IPS-NIHi7 (cell line): ENCODE measurements around the gene RNF14.
A peak's percentile ranks its signal among the peaks of the same experiment; 100 is the strongest.
"Not testable (repeated sequence)": the region's sequence is repeated elsewhere in the genome, so short reads cannot be mapped to it uniquely, and the experiment has no call there.

Source experiments
- DNase-seq: peaks from one replicate; pipeline ENCODE4 v3.0.0; 2012; ENCODE audit warnings: mixed read lengths; ENCODE audit errors: extremely low spot score

Gene RNF14

DNA sequence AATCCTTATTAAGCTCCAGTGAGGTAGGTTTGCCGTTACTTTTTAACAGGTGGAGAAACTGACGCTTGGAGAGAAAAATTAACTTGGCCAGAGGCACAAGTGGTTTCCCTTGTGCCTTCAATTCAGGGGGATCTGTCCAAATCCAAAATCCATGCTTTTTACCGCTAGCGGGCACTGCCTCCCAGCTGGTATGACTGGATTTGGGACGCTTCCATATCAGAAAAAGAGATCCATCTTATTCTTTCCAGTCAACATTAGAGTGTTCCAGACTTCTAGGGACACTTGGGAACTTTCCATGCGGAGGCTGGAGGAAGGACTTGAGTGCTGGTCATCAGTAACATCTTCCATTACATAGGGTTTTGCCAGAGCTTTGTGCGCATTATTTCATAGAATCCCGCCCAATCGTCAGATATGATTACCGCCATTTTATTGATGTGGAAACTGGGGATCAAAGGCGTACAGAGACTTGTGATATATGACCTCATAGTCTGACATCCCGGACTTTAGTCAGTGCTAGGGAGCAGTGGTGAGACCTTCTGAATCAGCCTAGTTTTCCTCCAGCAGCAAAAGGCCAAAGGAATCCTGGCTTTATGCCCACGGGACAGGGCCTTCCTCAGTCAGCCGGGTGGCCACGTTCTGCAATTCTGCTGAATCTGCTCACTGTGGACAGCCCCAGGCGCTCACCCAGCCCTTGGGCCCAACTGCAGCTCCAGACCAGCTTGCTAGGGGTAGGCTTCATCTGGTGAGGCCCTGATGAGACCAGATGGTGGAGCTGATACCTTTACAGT is 45.0 kb downstream of the RNF14 start:
- DNase-seq: no peak

DNA sequence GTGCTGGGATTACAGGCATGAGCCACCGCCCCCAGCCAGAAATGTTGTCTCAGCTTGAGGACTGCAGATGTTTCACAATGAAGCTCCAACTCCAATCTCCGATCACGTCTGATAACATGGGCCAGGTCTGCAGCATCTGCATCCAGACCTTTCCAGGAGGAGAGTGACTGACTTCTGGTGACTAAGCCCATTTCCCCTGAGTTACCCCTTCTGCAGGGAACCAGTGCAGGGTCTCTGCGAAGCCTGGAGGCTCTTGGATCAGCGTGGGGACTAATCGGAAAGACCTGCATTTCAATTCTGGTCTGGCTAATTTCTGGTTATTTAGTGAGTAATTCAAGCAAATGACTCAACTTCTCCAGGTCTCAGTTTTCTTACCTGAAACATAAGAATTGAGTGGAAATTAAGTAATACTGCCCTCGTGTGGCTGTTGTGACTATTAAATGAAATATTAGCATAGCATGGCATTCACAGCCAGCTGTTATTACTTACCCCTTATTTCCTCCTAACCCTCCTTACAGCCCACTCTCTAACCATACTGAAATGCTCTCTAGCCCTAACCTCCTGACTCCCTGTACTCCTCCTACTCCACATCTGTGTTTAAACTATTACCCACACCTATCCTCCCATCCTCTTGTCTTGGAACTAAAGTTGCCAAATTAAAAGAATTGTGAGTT is 46.1 kb downstream of the RNF14 start:
- peak; percentile 36 for DNase-seq

DNA sequence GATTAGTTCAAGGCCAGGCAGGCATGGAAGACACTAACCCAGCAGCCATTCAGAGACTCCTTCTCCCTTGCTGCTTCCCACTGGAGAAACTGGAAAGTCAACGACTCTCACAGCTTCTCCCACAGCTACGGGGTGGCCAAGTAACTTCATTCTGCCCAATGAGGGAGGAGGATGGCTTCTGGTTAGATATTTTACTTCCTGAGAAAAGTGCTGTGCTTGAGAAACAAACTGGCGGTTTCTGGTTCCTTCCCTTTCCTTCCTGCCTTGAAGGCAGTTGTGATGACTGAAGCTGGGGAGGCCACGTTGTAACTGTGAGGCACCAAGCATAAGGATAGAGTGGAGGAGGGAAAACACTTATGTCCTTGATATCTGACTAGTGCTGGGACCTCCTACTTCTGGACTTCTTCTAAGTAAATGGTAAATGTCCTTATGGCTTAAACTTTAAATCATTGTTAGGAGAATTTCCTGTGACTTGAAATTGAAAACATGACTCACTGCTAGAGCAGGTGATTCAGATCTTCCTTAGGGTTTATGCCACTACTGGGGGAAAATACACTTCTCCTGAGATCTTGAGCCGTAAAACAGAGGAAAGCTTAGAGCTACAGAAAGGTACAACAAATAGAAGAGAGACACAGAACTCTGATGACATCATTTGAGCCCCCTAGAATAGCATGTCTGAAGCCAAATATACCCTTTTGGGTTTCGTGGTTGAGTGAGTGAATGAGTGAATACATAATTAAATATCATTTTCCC is 47.1 kb downstream of the RNF14 start:
- no peak for DNase-seq

DNA sequence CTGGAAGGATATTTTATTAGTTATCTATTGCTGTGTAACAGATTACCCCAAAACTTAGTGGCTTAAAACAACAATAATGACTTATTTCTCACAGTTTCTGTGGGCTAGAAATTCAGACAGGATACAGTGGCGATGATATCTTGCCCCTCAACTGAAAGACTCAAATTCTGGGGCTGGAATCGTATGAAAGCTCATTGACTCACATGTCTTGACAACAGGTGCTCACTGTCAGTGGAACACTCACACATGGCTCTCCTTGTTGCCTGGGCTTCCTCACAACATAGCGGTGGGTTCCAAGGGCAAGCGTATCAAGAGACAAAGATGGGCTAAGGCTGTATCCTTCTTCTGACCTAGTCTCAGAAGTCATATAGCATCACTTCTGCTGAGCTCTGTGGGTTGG is 47.7 kb downstream of the RNF14 start:
- DNase-seq: no peak

DNA sequence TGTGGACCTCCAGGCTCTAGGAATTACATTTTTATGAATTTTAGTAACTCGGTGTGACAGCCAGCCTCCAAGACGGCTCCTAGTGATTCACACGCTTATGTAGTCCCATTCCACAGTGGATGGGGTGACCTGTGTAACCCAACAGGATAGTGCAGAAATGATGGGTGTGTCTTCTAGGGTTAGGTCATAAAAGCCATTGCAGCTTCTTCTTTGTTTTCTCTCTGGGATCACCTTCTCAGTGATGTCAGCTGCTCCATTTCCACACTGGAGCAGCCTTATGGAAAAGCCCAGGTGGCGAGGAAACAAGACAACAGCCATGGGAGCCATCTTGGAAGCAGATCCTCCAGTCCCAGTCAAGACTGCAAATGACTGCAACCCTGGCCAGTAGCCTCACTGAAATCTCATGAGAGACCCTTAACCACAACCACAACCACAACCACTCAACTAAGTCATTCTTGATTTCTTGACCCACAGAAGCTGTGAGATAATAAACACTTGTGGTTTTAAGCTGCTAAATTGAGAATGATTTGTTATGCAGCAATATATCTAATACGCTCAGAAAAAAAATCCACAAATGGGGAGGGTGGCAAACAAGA is 49.0 kb downstream of the RNF14 start:
- no peak for DNase-seq

DNA sequence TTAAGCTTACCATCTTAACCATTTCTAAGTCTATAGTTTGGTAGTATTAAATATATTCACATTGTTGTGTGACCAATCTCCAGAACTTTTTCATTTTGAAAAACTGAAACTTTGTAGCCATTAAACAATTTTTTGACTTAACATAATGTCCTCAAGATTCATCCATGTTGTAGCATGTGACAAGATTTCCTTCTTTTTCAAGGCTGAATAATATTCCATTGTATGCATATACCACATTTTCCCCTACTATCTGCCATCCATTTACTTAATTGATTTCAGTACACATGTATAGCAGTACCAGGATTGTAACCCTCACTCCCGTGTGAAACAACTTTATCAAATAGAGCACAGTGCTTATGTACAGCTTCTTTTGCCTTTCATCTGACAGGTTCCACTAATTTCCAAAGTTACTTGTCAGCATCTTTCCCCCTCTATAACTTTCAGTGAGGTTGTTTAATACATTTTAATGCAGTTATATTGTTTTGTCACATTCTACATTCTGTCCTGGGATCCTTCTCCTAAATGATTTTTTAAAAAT is 51.3 kb downstream of the RNF14 start:
- DNase-seq: no peak

DNA sequence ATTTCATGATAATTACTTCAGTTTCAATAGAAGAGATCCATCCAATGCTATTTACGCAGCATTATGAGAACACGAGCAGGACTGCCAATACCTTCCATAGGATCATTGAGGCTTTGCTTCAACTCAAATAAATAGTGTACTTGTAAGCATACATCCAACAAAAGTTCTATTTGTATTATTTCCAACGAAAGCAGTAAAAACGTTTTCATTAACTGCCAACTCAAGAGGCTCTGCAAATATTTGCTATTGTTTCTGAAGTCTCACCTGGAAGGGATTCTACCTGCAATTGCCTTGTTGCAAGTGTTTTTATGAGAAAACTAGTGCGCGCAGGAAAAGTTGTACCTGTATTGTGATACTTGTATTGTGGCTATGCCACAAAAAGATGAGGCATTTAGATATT is 54.9 kb downstream of the RNF14 start:
- DNase-seq: no peak

DNA sequence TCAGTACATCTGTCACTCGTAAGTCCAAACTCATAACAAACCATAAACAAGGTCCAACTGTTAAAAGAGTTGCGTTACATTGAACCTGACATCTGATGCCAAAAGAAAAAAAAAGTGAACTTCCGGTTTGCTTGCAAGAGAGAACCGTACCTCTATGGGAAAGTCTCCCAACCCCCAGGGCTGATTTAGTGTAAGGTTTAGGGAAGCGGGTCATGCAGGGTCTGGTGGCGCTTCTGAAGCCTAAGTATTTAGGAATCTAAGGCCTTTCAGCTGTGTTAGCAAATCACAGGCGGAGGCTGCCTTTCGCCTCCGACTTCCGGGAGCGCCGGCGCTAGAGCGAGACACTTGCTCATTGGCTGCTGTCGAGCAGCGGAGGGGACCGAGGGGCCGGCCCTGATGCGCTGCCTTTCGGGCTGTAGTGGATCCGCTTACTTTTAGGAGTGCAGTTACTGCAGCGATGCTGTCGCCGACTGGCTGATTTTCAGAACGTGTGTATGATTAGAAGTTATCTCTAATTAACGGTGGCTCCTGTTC is 55.9 kb downstream of the RNF14 start:
- DNase-seq: peak; percentile 98

DNA sequence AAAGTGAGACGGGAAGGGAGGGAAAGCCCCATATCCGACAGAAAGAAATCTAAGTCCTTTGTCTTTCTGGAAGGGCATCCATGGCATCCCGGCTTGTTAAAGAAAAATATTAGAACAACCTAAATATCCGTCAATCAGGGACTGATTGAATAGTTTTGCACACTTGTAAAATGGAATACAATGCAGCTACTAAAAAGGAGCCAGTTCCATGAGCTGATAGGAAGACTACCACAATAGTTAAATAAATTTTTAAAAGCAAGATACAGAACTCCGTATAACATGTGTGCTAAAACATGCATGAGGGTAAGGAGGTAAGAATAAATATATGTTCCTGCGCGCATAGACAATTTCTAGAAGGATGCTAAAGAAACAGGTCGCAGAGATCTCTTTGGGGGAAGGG is 56.7 kb downstream of the RNF14 start:
- DNase-seq: no peak

DNA sequence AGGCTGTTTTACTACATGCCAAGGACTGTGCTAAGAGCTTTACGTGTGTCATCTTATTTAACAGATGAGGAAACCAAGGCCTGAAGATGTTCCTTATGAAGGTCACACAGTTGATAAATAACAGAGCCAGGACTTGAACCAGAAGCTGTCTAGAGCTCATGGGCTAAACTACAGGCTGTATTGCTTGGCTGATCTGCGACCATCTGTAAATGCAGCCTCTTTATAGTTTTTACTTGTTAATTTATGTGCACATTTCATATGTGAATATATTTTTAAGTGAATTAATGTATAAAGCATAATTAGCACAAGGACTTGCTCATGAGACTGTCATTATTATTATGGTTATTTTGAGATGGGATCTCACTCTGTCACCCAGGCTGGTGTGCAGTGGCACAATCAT is 63.2 kb downstream of the RNF14 start:
- no peak for DNase-seq

DNA sequence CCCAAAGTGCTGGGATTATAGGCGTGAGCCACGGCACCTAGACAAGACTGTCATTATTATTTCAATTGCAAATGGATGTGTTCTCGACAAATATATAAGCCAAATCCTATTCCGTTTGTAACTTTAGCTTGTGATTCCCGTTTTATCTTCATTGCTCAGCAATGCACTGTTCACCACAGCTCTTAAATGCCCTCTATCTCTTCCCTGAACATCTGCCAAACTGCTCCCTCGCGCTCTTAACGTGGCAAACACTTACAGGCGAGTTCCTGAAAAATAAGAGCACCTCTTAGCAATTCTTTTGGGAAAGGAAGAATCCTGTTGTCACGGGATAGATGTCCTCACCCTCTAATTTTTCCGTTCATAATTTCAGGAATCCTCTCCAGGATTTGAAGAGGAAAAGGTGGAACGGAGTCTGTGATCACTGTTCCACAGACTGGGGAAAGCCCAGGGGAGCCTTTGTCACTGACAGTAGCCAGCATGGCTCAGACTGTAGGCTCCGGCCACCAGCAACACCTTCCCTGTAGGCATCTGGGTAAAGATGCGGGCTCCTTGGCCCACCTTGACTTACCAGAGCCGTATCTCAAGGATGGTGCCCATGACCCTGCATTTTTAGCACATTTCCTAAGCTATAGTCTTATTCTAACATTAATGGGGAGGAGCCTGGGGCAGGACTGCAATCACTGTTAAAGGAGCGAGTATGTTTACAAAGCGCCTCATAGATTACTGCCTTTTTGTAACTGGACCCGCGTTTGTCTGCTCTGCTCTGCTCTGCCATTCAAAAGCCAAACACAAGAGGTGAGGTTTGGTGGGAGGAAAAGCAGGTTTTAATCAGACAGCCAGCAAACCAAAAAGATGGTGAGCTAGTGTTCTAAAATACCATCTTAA is 64.1 kb downstream of the RNF14 start:
- DNase-seq: no peak

DNA sequence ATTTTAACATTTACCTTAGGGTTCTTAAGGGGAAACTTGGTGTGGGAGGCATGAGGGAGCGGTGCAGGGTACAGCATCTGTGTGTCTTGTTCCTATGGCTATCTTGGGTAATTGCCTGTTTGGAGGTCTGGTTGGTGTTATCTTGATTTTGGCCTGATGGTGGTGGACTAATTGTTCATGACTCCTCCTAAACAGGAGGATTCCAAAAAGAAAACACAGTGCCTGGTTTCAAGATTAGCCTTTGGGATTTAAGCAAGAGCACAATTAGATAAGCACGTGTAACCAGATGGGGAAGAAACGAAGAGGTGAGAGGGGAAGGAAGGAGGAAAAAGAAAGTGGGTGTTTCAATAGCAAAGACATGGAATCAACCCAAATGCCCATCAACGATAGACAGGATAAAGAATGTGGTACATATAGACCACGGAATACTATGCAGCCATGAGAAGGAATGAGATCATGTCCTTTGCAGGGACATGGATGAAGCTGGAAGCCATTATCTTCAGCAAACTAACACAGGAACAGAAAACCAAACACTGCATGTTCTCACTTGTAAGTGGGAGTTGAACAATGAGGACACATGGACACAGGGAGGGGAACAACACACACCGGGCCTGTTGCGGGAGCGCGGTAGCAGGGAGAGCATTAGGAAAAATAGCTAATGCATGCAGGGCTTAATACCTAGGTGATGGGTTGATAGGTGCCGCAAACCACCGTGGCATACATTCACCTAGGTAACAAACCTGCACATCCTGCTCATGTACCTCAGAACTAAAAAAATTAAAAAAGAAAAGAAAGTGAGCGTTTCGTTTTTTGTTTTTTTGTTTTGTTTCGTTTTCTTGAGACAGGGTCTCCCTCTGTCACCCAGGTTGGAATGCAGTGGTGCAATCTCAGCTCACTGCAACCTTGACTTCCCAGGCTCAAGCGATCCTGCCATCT is 65.0 kb downstream of the RNF14 start:
- not testable (repeated sequence) for DNase-seq

DNA sequence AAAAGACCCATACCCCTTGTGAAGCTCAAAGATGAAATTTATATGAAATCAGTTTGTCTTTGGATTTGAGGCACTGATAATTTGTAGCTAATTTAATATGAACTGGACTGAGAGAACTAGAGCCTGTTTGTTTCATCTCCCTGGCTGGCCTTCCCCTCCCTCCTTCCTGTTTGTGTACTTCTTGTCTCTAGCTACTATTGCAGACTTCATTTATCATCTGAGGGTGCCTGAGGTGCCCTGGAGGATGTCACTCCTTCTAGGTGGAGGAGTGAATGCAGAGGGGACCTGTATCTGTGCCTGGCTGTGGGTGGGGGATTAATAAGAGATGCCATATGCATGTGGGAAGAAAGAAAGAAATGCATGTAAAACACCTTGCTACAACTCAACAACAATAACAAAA is 66.1 kb downstream of the RNF14 start:
- DNase-seq: no peak

DNA sequence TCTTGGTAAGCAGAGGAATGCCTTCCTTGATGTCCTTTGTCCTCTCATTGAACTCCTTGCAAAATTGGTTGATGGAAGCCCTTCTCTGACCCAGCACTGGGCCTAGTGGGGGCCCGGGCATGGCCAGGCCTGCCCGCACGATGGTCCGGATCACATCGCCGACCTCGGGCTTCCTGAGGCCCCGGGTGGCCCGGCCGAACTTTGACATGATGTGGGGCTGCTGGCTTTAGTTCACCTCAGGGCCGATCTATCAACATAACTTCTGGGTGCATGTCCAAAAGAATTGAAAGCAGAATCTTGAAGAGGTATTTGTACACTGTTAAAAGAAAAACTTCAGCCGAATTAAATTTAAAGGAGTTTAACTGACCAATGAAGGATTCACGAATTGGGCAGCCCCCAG is 68.0 kb downstream of the RNF14 start:
- no peak for DNase-seq

DNA sequence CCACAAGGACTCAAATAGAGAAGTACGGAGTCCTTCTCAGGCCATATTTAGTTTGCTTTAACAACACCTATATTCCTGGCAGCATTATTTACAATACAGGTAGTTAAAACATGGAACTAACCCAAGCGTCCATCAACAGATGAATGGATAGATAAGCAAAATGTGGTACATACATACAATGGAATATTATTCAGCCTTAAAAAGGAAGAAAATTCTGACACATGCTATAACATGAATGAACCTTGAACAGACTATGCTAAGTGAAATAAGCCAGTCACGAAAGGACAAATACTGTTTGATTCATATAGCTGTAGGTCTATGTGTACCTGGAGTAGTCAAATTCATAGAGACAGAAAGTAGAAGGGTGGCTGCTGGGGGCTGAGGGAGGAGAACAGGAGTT is 68.7 kb downstream of the RNF14 start:
- DNase-seq: not testable (repeated sequence)

DNA sequence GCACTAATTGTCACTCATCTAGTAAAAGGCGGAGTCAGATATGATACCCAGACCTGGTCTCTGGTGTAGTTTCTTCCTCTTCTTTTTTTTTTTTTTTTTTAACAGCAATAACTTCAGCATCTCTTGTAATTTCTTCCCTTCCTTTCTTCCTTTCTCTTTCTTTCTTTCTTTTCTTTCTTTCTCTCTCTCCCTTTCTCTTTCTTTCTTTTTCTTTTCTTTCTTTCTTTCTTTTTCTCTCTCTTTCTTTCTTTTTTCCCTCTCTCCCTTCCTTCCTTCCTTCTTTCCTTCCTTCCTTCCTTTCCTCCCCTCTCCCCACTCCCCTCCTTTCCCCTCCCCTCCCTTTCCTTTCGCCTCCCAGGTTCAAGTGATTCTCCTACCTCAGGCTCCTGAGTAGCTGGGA is 69.8 kb downstream of the RNF14 start:
- no peak for DNase-seq
